ENCODE measurements around the gene RGS6. TPM values are rescaled to one million over a fixed set of nuclear protein-coding genes. Genes with fewer than 3 reads are reported as not detected.

Gene RGS6
- total and polyA plus RNA-seq, 2 experiments from 2014 or later, result not detected

GRCh38 chr14:72528863-72529175, 596.6 kb downstream of the RGS6 start:
- no peaks in the 10 kb centered on the region for H3K9me2 ChIP-seq (ENCODE audit: insufficient read depth)
- in situ Hi-C loops (cut with MboI), result loop anchor here (10.0 kb wide), 1 partner anchor 366 kb away; the partner anchor contains the start of gene DPF3
- no peak overlapping the region for H3K4me3 ChIP-seq
- no peak for DNase-seq
- no peak overlapping the region for H3K9ac ChIP-seq
- H3K4me1 ChIP-seq (ENCODE audit: insufficient read depth), result peaks cover 55% of the 10 kb centered on the region
- H2AFZ ChIP-seq, result no peak overlapping the region
- peaks cover 35% of the 10 kb centered on the region for H3F3A ChIP-seq (ENCODE audit: insufficient read depth)
- no peaks in the 10 kb centered on the region for H3K36me3 ChIP-seq (ENCODE audit: low read depth)
- H3K9me3 ChIP-seq (ENCODE audit: low read depth), result no peaks in the 10 kb centered on the region
- H4K20me1 ChIP-seq (ENCODE audit: insufficient read depth), result no peaks in the 10 kb centered on the region
- H3K79me2 ChIP-seq (ENCODE audit: insufficient read depth), result no peaks in the 10 kb centered on the region
- no peak overlapping the region for H3K27ac ChIP-seq
- H3K4me2 ChIP-seq (ENCODE audit: unreplicated experiment), result no peak overlapping the region
- no peak for TF ChIP-seq EZH2phosphoT487 (IDR thresholded peaks at IDR 0.05; ENCODE audit: insufficient read depth, low read depth)
- no peak for TF ChIP-seq EZH2 (IDR thresholded peaks at IDR 0.05; ENCODE audit: insufficient read depth, poor library complexity, severe bottlenecking)
- WGBS, 2 experiments (ENCODE audit: low coverage in 1 of 2, low lambda C conversion rate in 2 of 2, missing lambda C conversion rate in 2 of 2), result 63 to 74% methylated on average over 2 of the region's 2 CpGs
- no peaks in the 10 kb centered on the region for H3K27me3 ChIP-seq (replicated peaks; ENCODE audit: insufficient read depth)

- TF ChIP-seq EZH2phosphoT487 (IDR thresholded peaks at IDR 0.05; ENCODE audit: insufficient read depth, low read depth), result no peak
- no peak for TF ChIP-seq EZH2 (IDR thresholded peaks at IDR 0.05; ENCODE audit: insufficient read depth, poor library complexity, severe bottlenecking)
- Histone ChIP-seq H3K4me2 (ENCODE audit: unreplicated experiment) (no peak overlapping the region), H3K4me1 (ENCODE audit: insufficient read depth) (peaks cover 22% of the 10 kb centered on the region; the same call in 1 of the 2 replicates), H3K27me3 (replicated peaks; ENCODE audit: insufficient read depth) (no peaks in the 10 kb centered on the region), H3K9ac (no peak overlapping the region), H3K27ac (no peak overlapping the region), H3K9me2 (ENCODE audit: insufficient read depth) (no peaks in the 10 kb centered on the region), H3K79me2 (ENCODE audit: insufficient read depth) (no peaks in the 10 kb centered on the region), H3K36me3 (ENCODE audit: low read depth) (no peaks in the 10 kb centered on the region), H4K20me1 (ENCODE audit: insufficient read depth) (no peaks in the 10 kb centered on the region), H3K4me3 (no peak overlapping the region), H2AFZ (no peak overlapping the region), H3K9me3 (ENCODE audit: low read depth) (no peaks in the 10 kb centered on the region), H3F3A (ENCODE audit: insufficient read depth) (peaks cover 20% of the 10 kb centered on the region; the same call in 1 of the 2 replicates)
- no peak for DNase-seq
- in situ Hi-C loops (cut with MboI), result no loop called here
- 57 to 61% methylated on average over 3 of the region's 3 CpGs for WGBS, 2 experiments (ENCODE audit: low coverage in 1 of 2, low lambda C conversion rate in 2 of 2, missing lambda C conversion rate in 2 of 2)
These were observed 600.6 kb downstream of the RGS6 start for GRCh38 chr14:72532686-72533454.

GRCh38 chr14:72535485-72535884, 603.3 kb downstream of the RGS6 start:
- no peak overlapping the region for H3K27ac ChIP-seq
- H3K9me2 ChIP-seq (ENCODE audit: insufficient read depth), result no peaks in the 10 kb centered on the region
- no peak for DNase-seq
- TF ChIP-seq EZH2phosphoT487 (IDR thresholded peaks at IDR 0.05; ENCODE audit: insufficient read depth, low read depth), result no peak
- TF ChIP-seq EZH2 (IDR thresholded peaks at IDR 0.05; ENCODE audit: insufficient read depth, poor library complexity, severe bottlenecking), result no peak
- H3K9me3 ChIP-seq (ENCODE audit: low read depth), result no peaks in the 10 kb centered on the region
- 46 to 50% methylated on average over 1 of the region's 1 CpG for WGBS, 2 experiments (ENCODE audit: low coverage in 1 of 2, low lambda C conversion rate in 2 of 2, missing lambda C conversion rate in 2 of 2)
- in situ Hi-C loops (cut with MboI), result no loop called here
- no peaks in the 10 kb centered on the region for H3K36me3 ChIP-seq (ENCODE audit: low read depth)
- no peak overlapping the region for H3K4me2 ChIP-seq (ENCODE audit: unreplicated experiment)
- no peak overlapping the region for H2AFZ ChIP-seq
- no peak overlapping the region for H3K4me3 ChIP-seq
- H3K9ac ChIP-seq, result no peak overlapping the region
- H3K4me1 ChIP-seq (ENCODE audit: insufficient read depth), result 0 out of 2 replicates have a peak, but pooled peaks cover 2% of the 10 kb centered on the region
- H3K27me3 ChIP-seq (replicated peaks; ENCODE audit: insufficient read depth), result no peaks in the 10 kb centered on the region
- H3F3A ChIP-seq (ENCODE audit: insufficient read depth), result no peaks in the 10 kb centered on the region
- no peaks in the 10 kb centered on the region for H3K79me2 ChIP-seq (ENCODE audit: insufficient read depth)
- no peaks in the 10 kb centered on the region for H4K20me1 ChIP-seq (ENCODE audit: insufficient read depth)

GRCh38 chr14:72538387-72538786, 606.2 kb downstream of the RGS6 start:
- H3K79me2 ChIP-seq (ENCODE audit: insufficient read depth), result no peaks in the 10 kb centered on the region
- no peak overlapping the region for H3K4me2 ChIP-seq (ENCODE audit: unreplicated experiment)
- in situ Hi-C loops (cut with MboI), result no loop called here
- no peak overlapping the region for H2AFZ ChIP-seq
- no peaks in the 10 kb centered on the region for H3K27me3 ChIP-seq (replicated peaks; ENCODE audit: insufficient read depth)
- H3K4me3 ChIP-seq, result no peak overlapping the region
- no peaks in the 10 kb centered on the region for H3K9me3 ChIP-seq (ENCODE audit: low read depth)
- TF ChIP-seq EZH2phosphoT487 (IDR thresholded peaks at IDR 0.05; ENCODE audit: insufficient read depth, low read depth) (no peak), EZH2 (IDR thresholded peaks at IDR 0.05; ENCODE audit: insufficient read depth, poor library complexity, severe bottlenecking) (no peak)
- WGBS, 2 experiments (ENCODE audit: low coverage in 1 of 2, low lambda C conversion rate in 2 of 2, missing lambda C conversion rate in 2 of 2), result 64 to 71% methylated on average over 3 of the region's 3 CpGs
- H4K20me1 ChIP-seq (ENCODE audit: insufficient read depth), result no peaks in the 10 kb centered on the region
- H3K27ac ChIP-seq, result no peak overlapping the region
- H3K36me3 ChIP-seq (ENCODE audit: low read depth), result no peaks in the 10 kb centered on the region
- H3K9me2 ChIP-seq (ENCODE audit: insufficient read depth), result no peaks in the 10 kb centered on the region
- H3K4me1 ChIP-seq (ENCODE audit: insufficient read depth), result no peaks in the 10 kb centered on the region
- H3F3A ChIP-seq (ENCODE audit: insufficient read depth), result no peaks in the 10 kb centered on the region
- no peak overlapping the region for H3K9ac ChIP-seq
- no peak for DNase-seq
